SK-N-SH treated with all-trans-retinoic acid at 6 μM for 48 hours (cell line): ENCODE data around the gene CYP4F22.
"Not testable (repeated sequence)": the region's sequence is repeated elsewhere in the genome, so short reads cannot be mapped to it uniquely, and the experiment has no call there.

ENCODE experiments used
- ATAC-seq: fragments of 200-7000 bp; cut with Tn5 transposase; 3 replicates; pipeline ENCODE4 v1.9.1; 2020; ENCODE audit warnings: mild to moderate bottlenecking, moderate library complexity
- ARNTL ChIP-seq: fragments of 450-650 bp; formaldehyde crosslinking; IDR thresholded peaks from 2 replicates; pipeline ENCODE4 v1.5.0; 2020; ENCODE audit warnings: low read depth, mild to moderate bottlenecking, moderate library complexity, borderline replicate concordance
- BACH2 ChIP-seq: fragments of 250-450 bp; sonication (Bioruptor Pico); IDR thresholded peaks from 2 replicates; pipeline ENCODE4 v1.9.0; 2021; ENCODE audit warnings: mild to moderate bottlenecking, borderline replicate concordance
- CREB5 ChIP-seq: fragments of 250-450 bp; sonication (Bioruptor Pico); IDR thresholded peaks from 2 replicates; pipeline ENCODE4 v1.5.1; 2020; ENCODE audit warnings: low read depth, mild to moderate bottlenecking, moderate library complexity
- CSRNP3 ChIP-seq: fragments of 250-450 bp; sonication (Bioruptor Pico); IDR thresholded peaks from 2 replicates; pipeline ENCODE4 v1.5.1; 2021; ENCODE audit warnings: mild to moderate bottlenecking, moderate library complexity
- ESRRG ChIP-seq: fragments of 250-450 bp; sonication (Bioruptor Pico); IDR thresholded peaks from 2 replicates; pipeline ENCODE4 v1.6.1; 2021; ENCODE audit warnings: mild to moderate bottlenecking
- GLIS3 ChIP-seq: fragments of 250-450 bp; sonication (Bioruptor Pico); IDR thresholded peaks from 2 replicates; pipeline ENCODE4 v1.5.0; 2020; ENCODE audit warnings: mild to moderate bottlenecking, moderate library complexity
- ISL1 ChIP-seq: fragments of 250-450 bp; sonication (Bioruptor Pico); IDR thresholded peaks from 2 replicates; pipeline ENCODE4 v2.1.2; 2022; ENCODE audit warnings: mild to moderate bottlenecking, moderate library complexity
- OSR1 ChIP-seq: fragments of 250-450 bp; sonication (Bioruptor Pico); IDR thresholded peaks from 2 replicates; pipeline ENCODE4 v1.8.0; 2022; ENCODE audit warnings: moderate library complexity, mild to moderate bottlenecking, inconsistent platforms
- PATZ1 ChIP-seq: fragments of 250-450 bp; sonication (Bioruptor Pico); IDR thresholded peaks from 2 replicates; pipeline ENCODE4 v1.8.0; 2020; ENCODE audit warnings: mild to moderate bottlenecking, moderate library complexity, borderline replicate concordance
- POU6F1 ChIP-seq: fragments of 250-450 bp; sonication (Bioruptor Pico); IDR thresholded peaks from 2 replicates; pipeline ENCODE4 v1.8.0; 2021; ENCODE audit warnings: low read depth, mild to moderate bottlenecking, moderate library complexity, borderline replicate concordance
- PPARA ChIP-seq: fragments of 250-450 bp; sonication (Bioruptor Pico); IDR thresholded peaks from 2 replicates; pipeline ENCODE4 v1.5.0; 2020; ENCODE audit warnings: mild to moderate bottlenecking, borderline replicate concordance
- RARB ChIP-seq: fragments of 250-450 bp; sonication (Bioruptor Pico); IDR thresholded peaks from 2 replicates; pipeline ENCODE4 v1.8.0; 2021; ENCODE audit warnings: mild to moderate bottlenecking, moderate library complexity
- SNAI2 ChIP-seq: fragments of 250-450 bp; sonication (Bioruptor Pico); IDR thresholded peaks from 2 replicates; pipeline ENCODE4 v1.5.0; 2020; ENCODE audit warnings: mild to moderate bottlenecking, moderate library complexity
- TCF4 ChIP-seq: fragments of 250-450 bp; sonication (Bioruptor Pico); IDR thresholded peaks from 2 replicates; pipeline ENCODE4 v1.8.0; 2021; ENCODE audit warnings: mild to moderate bottlenecking, moderate library complexity, borderline replicate concordance
- TOX ChIP-seq: fragments of 250-450 bp; sonication (Bioruptor Pico); IDR thresholded peaks from 2 replicates; pipeline ENCODE4 v1.8.0; 2021; ENCODE audit warnings: mild to moderate bottlenecking, moderate library complexity, borderline replicate concordance
- ZFP3 ChIP-seq: fragments of 250-450 bp; sonication (Bioruptor Pico); IDR thresholded peaks from 2 replicates; pipeline ENCODE4 v1.5.0; 2020; ENCODE audit warnings: mild to moderate bottlenecking, moderate library complexity
- ZFP30 ChIP-seq: fragments of 450-650 bp; formaldehyde crosslinking; IDR thresholded peaks from 2 replicates; pipeline ENCODE4 v1.5.0; 2022; ENCODE audit warnings: mild to moderate bottlenecking, moderate library complexity
- ZNF565 ChIP-seq: fragments of 450-650 bp; formaldehyde crosslinking; conservative IDR thresholded peaks from 2 replicates; pipeline ENCODE4 v1.5.0; 2020; ENCODE audit warnings: low read depth, mild to moderate bottlenecking, moderate library complexity
- ZNF8 ChIP-seq: fragments of 450-650 bp; formaldehyde crosslinking; IDR thresholded peaks from 2 replicates; pipeline ENCODE4 v1.5.0; 2020; ENCODE audit warnings: mild to moderate bottlenecking, moderate library complexity

CYP4F22 gene

GRCh38 chr19:15532779-15533521 lies 24.6 kb downstream of the CYP4F22 start:
- no peak for ATAC-seq
- TF ChIP-seq POU6F1 (CRISPR knock-in tag): no peak
- TF ChIP-seq TOX (CRISPR knock-in tag): no peak
- no peak for TF ChIP-seq PPARA (CRISPR knock-in tag)
- no peak for TF ChIP-seq OSR1 (CRISPR knock-in tag)
- TF ChIP-seq CREB5 (CRISPR knock-in tag): no peak
- no peak for TF ChIP-seq ISL1
- TF ChIP-seq, all 23 proteins: peak for 0

- ATAC-seq: not testable (repeated sequence)
Observed at GRCh38 chr19:15533522-15533830, 25.2 kb downstream of the CYP4F22 start.

GRCh38 chr19:15534957-15535864 lies 26.9 kb downstream of the CYP4F22 start:
- TF ChIP-seq SNAI2 (CRISPR knock-in tag) (no peak), PATZ1 (CRISPR knock-in tag) (no peak), ZFP3 (CRISPR knock-in tag) (no peak), ZFP30 (CRISPR knock-in tag) (no peak), ISL1 (no peak), ESRRG (CRISPR knock-in tag) (no peak), CSRNP3 (CRISPR knock-in tag) (no peak), ARNTL (no peak), ZNF8 (CRISPR knock-in tag) (no peak), ZNF565 (CRISPR knock-in tag) (no peak), RARB (CRISPR knock-in tag) (no peak)
- no peak for ATAC-seq

GRCh38 chr19:15536350-15536749 lies 28.0 kb downstream of the CYP4F22 start:
- no peak for ATAC-seq
- TF ChIP-seq RARB (CRISPR knock-in tag): no peak
- TF ChIP-seq BACH2 (CRISPR knock-in tag): no peak
- no peak for TF ChIP-seq ZFP3 (CRISPR knock-in tag)
- TF ChIP-seq PATZ1 (CRISPR knock-in tag): no peak
- no peak for TF ChIP-seq ARNTL
- TF ChIP-seq SNAI2 (CRISPR knock-in tag): no peak
- no peak for TF ChIP-seq GLIS3
- TF ChIP-seq OSR1 (CRISPR knock-in tag): no peak
- no peak for TF ChIP-seq ISL1
- no peak for TF ChIP-seq TCF4 (CRISPR knock-in tag)
